GM21515 (cell line): Measurements from ENCODE around the gene TRUB1.
"Not testable (repeated sequence)": the region's sequence is repeated elsewhere in the genome, so short reads cannot be mapped to it uniquely, and the experiment has no call there.

Experiments
- ATAC-seq: cut with Tn5 transposase; IDR thresholded peaks from one replicate; pipeline ENCODE4 v1.9.1; 2021; ENCODE audit not compliant: unreplicated experiment

Gene TRUB1

DNA sequence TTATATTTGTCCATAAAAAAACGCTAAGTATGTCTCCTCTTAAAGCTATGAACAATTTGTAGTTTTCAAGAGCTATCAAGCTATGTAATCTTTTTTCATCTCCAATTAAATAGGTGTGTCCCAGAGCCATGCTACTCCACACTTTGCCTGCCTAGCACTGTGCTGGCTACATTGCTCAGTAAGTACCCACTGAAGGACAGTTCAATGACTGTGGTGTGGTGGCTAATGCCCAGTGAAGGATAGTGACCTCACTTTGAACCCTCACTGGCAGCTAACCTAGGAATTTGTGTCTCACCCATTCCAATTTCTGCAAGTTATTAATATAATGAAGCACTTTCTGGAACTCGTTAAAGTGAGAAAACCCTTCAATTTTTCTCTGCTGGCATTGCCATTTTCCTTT lies 14.4 kb upstream of the TRUB1 start:
- ATAC-seq, result no peak

DNA sequence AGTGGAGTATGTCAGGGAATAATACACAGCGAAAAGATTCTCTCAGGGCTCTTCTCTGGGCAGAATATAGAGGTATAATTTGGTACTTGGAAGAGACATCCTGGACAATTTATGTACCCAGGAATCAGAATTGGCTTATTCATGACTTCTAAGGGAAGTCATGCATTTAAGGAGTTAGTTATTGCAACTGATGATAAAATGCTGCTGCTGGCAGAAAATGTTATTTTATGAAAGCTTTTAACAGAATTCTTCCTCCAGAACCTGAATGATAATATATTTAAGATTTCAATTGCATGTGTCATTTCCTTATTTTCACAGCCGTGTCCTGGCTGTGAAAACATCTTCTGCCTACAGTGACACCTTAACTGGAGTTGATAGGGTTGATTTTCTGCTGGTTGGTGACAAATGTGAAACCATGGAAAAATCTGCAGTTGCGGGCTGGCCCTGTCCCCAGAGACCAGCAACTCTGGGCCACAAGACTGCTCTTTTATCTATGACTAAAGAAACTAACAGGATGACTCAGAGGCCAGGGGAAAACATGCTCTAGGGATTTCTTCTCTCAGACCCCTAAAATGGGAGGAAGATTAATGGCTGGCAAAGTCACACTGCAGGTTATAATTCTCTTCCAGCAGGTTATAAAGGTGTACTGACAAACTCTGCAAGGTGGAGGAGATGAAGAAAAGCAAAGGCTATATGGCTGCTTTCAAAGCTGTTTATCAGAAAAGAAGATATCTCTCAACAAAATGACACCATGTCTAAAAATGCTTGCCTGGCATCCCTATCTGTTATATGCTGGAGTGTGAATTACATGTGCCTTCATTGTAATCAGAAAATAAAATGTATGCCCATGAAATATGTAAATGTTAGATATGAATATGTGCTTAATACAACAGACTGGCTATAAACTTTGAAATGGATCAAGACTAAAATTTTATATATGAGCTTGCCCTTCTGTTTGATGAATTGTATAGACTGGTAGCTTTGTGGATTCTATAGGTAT lies 12.1 kb upstream of the TRUB1 start:
- peak; percentile 80 for ATAC-seq

DNA sequence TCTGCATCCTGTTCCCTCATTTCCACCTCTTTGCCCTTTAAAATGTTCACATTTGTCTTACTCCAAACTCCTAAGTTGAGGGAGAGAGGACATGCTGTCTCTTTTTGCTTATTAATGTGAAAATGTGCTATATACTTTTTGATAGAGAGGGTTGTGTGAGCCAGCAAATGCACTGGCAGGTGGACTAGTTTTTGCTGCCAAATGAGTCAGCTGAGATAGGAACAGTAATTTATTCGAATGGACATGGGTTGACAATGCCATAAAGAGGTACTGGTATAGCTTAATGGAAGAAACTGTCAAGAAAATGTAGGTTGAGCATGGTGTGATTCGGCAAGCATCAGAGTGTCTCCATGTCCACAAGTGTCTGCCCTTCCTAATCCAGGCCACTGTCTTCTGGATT lies 9.2 kb upstream of the TRUB1 start:
- no peak for ATAC-seq

DNA sequence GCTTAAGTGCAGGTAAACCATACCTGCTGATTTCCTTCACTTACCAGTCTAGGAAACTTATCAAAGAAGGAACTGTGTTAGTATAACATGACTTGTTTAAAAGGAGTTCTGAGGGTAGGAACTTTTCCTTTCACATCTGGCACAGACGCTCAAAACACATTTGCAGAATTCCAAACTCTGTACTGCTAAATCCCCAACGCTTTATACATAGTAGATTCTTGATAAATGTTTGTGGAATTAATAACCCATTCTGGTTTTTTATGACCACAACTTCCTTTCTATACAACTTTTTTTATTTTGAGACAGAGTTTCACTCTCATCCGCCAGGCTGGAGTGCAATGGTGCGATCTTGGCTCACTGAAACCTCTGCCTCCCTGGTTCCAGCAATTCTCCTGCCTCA lies 7.7 kb upstream of the TRUB1 start:
- ATAC-seq, result no peak

DNA sequence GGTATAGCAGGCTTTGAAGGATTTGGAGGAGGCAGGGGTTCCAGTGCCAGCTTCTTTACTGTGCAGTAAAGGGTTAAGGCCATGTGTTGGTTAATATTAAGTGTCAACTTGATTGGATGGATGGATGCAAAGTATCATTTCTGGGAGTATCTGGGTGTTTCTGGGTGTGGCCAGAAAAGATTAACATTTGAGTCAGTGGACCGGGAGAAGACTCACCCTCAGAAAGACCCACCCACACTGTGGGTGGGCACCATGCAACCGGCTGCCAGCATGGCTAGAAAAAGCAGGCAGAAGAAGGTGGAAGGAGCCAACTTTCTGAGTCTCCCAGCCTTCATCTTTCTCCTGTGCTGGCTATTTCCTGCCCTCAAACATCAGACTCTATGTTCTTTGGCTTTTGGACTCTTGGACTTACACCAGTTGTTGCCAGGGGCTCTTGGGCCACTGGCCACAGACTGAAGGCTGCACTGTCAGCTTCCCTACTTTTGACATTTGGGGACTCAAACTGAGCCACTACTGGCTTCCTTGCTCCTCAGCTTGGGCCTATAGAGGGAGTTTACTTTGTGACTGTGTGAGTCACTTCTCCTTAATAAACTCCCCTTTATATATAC lies 6.8 kb upstream of the TRUB1 start:
- ATAC-seq, result no peak

DNA sequence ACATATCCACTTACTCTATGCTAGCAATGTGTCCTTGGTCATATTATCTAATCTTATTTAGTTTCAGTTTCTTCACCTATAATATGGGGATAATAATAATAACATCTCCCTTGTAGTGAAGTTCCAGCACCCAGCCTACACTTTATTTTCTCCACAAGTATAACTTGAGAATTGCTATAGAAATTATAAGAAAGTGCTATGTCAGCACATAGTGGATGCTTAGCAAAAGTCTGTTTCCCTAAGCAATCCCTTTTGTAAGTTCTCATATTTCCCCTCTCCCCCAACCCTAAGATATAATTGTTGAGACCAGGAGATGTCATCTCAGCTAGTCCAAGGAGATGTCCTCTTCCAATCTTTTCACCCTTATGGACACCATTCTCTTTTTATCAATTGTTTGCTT lies 5.8 kb upstream of the TRUB1 start:
- no peak for ATAC-seq

DNA sequence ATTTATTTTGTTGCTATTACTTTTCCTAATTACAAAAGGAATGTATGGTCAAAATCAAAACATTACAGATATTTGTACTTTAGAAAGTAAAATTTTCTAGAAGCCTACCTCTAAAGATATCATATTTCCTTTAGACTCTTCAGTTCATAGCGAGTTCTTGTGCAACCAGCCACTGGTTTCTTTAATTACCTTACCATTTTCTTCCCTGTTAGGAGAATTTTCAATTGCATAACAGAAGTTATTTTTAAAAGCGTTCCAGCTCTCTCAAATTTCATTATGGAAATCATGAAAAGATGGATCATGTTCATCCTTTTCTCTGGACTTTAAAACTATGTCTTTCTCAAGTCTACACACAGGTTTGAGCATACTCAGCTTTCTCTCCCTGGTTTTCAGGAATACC lies 5.0 kb upstream of the TRUB1 start:
- ATAC-seq, result no peak

DNA sequence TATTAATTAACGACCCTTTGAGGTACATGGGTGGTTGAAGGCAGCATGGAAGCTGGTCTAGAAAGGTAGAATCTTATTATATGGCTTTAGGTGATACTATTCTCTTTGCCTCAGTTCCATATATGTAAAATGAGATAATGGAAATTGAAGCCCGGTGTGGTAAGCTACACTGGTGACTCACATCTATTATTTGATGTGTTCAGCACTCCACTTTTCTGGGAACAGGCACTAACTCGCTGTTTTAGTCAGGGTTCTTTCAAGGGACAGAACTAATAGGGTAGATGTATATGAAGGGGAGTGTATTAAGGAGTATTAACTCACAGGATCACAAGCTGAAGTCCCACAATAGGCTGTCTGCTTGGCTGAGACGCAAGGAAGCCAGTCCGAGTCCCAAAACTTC lies 4.4 kb upstream of the TRUB1 start:
- no peak for ATAC-seq

DNA sequence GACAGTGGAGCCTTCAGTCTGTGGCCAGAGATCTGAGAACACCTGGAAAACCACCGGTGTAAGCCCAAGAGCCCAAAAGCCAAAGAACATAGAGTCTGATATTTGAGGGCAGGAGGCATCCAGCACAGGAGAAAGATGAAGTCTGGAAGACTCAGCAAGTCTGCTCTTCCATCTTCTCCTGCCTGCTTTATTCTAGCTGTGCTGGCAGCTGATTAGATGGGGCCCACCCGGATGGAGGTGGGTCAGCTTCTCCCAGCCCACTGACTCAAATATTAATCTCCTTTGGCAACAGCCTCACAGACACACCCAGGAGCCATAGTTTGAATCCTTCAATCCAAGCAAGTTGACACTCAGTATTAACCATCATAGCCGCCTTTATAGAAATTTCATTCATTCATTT lies 4.0 kb upstream of the TRUB1 start:
- ATAC-seq, result not testable (repeated sequence)

DNA sequence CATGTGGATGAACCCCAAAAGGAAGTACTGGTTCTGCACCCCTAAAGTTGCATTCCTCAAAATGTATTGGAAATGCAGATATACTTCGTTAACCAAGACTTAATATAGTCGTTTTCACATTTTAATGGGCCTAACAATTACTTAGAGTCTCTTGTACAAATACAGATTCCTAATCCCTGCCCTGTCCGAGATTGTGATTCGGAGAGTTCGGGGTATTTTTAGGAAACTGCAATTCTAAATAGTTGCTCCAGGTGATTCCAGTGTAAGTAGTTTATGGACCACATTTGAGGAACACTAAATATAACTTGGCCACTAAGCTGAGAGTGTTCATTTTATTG lies 830 bp downstream of the TRUB1 start:
- no peak for ATAC-seq

DNA sequence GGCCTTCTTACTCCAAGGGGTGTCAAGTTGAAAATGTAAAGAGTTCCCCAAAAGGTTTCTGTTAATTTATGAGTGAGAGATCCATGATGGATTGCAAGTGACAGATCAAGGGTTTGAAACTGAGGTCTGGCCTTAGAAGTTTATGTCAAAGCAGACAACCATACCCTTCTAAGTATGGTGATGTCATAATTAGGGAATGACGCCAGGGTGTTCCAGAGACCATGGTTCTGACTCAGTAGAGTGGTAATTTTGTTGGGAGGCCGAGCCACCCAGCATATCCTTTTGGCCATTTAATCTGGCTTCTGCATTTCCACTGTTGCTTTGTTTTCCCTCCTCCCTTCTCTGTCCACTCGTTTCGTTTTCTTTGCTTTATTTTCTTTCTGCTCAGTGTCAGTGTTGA lies 2.7 kb downstream of the TRUB1 start:
- no peak for ATAC-seq

DNA sequence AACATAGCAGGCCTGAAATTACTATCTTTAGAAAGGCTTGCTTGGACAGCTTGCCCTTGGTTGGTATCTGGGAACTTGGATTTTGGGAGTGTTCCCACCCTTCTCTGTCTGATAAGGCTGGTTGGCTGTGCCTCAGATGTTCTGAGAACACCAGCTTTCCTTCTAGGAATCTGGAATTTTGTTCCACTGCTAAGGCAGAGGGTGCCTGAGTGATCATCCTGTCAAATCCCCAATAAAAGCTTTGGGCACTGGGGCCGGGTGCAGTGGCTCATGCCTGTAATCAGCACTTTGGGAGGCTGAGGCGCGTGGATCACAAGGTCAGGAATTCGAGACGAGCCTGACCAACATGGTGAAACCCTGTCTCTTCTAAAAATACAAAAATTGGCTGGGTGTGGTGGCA lies 5.0 kb downstream of the TRUB1 start:
- no peak for ATAC-seq

DNA sequence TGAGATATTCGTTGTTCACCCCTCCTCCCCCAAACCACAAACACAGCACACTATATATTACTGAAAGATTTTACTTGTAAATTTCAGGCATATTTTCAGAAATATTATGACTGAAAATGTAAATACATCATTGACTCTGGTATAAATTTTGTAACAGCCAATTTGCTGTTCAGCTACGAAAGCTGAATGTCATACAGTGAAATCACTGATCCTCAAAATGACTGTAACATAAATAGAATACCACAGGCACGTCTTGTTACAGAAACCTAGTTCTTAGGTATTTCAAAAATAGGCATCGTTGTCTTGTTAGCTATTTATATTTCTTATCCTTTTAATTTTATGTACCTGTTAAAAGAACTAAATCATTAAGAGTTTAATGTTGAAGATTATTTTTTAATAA lies 15.1 kb downstream of the TRUB1 start:
- peak; percentile 56 for ATAC-seq

DNA sequence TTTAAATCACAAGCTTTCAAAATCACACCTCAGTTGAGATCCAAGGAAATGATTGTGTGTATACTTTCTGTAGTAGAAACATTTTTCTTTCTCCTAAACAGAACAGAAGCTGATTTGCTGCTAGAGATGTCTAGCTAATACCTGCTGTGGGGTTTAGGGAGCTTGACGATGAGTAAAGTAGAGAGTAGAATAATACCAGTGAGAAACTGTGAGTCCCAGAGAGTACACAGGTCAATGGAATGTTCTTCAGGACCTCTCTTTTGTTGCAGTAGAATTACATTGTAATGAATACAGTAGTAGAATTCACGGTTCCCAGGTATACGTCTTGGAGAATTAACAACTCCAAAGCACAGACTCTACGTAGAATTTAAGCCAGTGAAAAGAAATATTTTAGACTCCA lies 18.0 kb downstream of the TRUB1 start:
- no peak for ATAC-seq

DNA sequence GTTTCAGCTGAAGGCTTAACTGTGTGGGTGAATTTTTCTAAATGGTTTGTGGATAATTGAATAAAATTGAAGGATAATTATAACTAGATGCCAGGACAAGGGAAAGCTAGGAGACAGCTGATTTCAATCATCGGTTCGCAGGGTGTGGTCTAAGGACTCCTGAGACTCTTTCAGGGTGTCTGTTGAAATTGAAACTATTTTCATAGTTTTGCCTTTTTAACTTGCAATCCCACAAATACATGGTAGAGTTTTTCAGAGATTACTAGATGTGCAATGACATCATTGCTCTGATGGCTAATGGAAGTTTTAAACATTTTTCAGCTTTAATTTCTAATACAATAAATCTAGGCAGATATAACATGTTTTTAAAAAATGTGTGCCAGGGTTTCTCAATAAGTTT lies 18.5 kb downstream of the TRUB1 start:
- ATAC-seq, result no peak

DNA sequence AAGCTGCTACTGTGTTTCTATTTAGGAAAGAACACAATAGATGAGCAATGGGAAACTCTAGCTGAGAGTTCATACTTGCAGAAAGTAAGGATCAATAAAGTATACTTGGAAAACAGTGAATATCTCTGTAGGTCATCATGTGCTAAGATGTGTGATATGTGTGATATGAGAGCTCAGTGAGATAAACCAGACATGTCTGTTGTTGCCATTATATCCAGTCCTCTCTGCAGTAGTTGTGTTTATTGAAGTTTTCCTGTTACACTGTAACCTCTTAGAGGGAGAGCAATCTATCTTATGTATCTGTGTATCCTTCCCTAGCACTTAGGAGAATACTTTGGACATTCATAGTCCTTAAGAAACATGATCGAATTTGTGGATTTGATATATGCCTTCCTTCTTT lies 19.1 kb downstream of the TRUB1 start:
- ATAC-seq, result no peak

DNA sequence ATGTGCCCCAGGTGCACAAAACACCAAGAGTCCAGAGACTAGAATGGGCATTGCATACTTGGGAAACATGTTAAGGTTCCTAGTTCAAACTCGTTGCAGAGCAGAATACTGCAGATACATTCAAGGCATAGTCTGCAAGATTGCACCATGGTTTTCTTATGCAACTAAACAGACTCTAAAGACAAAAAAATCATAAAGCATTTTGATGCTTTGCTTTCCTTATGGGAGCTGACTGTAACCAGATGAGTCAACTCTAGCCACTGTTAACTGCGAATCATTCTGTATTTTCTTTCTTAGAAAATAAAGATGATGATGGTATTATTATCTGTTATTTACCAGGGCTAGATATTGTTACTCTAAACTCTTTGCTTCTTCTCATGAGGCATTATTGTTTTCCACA lies 19.7 kb downstream of the TRUB1 start:
- no peak for ATAC-seq

DNA sequence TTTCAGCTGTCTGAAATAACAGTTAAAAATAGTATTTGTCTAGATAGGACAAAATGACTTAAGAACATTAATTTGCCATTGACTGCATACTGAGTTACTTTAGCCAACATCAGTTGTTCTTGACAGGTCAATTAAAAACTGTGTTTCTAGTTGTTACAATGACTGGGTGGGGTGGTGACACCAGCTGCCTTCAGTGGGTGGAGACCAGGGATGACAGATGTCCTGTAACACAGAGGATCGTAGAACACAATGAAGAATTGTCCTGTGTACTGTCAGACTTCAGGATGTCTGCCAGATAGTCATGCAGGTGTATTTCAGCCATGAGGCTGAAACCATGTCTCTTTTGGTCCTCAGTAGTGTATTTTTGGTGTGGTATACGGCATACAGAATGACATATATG lies 24.4 kb downstream of the TRUB1 start:
- ATAC-seq, result no peak

DNA sequence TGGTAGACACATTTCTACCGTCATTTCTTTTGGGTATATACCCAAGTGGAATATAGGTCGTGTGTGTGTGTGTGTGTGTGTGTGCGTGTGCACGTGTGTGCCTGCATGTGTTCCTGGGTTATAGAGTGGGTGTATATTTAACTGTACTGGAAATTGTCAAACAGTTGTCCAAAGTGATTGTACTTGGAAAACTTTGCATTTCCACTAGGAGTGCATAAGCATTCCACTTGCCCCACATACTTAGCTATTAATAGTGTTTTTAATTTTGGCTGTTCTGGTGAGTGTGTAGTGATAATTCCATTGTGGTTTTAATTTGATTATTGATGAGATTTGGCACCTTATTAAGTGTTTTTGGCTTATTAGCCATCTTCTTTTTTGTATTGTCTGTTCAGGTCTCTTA lies 25.9 kb downstream of the TRUB1 start:
- no peak for ATAC-seq

DNA sequence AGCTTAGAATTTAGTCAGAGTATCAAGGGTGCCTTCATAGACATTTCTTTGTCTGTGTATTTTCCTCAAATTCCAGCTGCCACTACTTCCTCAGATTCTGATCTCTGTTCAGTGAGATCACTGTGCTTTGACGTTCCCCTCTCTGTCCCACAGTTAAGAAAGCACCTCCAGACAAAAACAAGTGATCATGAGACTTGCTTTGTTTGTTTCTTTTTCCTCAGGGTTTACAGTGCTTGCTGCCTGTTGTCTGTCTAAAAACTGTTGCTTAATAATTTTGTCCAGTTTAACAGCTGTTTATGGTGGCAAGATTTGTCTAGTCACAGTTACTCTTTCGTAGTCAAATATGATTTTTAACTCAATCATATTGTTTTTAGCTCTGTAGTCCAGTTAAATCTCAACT lies 29.1 kb downstream of the TRUB1 start:
- ATAC-seq, result no peak

DNA sequence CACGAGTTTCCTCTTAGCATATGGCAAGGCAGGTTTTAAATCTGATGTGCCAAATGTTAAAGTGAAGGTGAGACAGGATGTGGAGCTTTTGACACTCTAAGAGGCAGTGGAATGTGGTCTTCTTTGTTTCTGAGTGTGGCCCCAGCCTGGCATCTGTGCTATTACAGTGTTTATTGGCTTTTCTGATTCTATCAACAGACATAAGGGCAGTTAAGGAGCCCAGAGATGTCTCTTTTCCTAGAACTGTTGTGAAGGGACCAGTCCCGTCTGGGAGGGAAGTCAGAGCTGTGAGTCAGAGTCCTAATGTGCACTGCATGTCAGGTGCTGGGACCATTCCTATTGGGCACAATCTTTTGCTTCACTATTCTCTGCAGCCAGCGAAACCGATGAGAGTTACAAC lies 32.5 kb downstream of the TRUB1 start:
- no peak for ATAC-seq

DNA sequence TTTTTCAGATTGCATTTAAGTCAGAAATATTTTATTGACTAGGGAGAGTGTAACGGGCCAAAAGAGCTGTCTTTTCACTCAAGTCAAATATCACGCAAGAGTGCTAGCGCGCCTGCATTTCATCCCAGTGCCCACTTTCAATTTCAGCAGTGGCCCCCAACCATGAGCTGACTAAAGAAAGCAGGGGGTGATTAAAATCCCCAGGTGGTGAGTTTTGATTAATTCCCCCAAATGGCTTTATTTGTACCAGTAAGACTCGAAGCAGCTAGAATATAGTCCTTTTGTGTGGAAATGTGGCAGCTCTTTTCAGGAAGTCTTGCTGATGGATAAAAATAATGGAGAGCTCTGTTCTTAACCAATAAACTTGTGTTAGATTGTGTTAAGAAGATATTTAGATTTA lies 35.3 kb downstream of the TRUB1 start:
- no peak for ATAC-seq

DNA sequence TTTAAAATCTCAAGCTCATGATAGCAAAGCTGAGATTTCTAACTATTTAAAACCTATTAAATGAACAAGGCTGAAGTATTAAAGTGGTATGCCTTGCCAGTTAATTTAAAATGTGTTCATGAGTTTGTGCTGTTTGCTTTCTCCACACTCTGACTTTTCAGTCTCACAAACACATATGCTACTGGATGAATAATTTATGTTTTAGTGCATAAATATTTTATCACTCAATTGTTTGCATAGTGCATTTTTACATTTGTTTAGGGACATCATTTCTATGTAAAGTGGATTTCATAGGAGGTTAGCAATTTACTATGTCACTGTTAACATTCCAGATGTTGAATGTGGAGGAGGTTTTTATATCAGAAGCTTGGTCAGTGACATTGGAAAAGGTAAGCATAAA lies 36.0 kb downstream of the TRUB1 start:
- no peak for ATAC-seq
